Caco-2 (cell line): ENCODE results near the gene ANKRD13A. TPM values are rescaled to one million over a fixed set of nuclear protein-coding genes. Genes with fewer than 3 reads are reported as not detected.
"Not testable (repeated sequence)": the region's sequence is repeated elsewhere in the genome, so short reads cannot be mapped to it uniquely, and the experiment has no call there.

Experiments
- BruUV-seq: library from RNA; stranded (reverse); fragments of 400-500 nt; replicated peaks from 2 replicates; lab custom pipeline; 2021; lab: Mats Ljungman, UMichigan
- CTCF ChIA-PET: fragments of 300-600 bp; sonication (Branson Sonifier 250); formaldehyde crosslinking; loops from one replicate; lab custom pipeline; 2022; ENCODE audit warnings: antibody characterized with exemption; lab: Charles Lee
- POLR2A ChIA-PET: fragments of 300-600 bp; sonication (Branson Sonifier 250); formaldehyde crosslinking; loops from one replicate; lab custom pipeline; 2022; ENCODE audit warnings: antibody characterized with exemption; lab: Charles Lee
- DNase-seq, 2 experiments: peaks; one replicate each; pipeline versions ENCODE4 v3.0.0 to v3.0.0-alpha.2; 2020 to 2022
- H3K27me3 ChIP-seq: replicated peaks from 2 replicates; pipeline ENCODE4 v1.6.0; 2011; ENCODE audit warnings: low read length; ENCODE audit not compliant: control insufficient read depth, insufficient read depth
- H3K36me3 ChIP-seq: 2 replicates; pipeline ENCODE4 v1.5.1; 2011; ENCODE audit warnings: low read length; ENCODE audit not compliant: control insufficient read depth, insufficient read depth
- H3K4me1 ChIP-seq: fragments of 250-450 bp; sonication (Bioruptor Pico); 2 replicates; pipeline ENCODE4 v1.5.1; 2020; ENCODE audit warnings: mild to moderate bottlenecking
- H3K4me3 ChIP-seq: 2 replicates; pipeline ENCODE4 v1.5.1; 2011; ENCODE audit warnings: low read depth, mild to moderate bottlenecking, control low read depth, low read length
- H3K9me3 ChIP-seq: fragments of 250-450 bp; sonication (Bioruptor Pico); 2 replicates; pipeline ENCODE4 v1.5.1; 2020; ENCODE audit warnings: mild to moderate bottlenecking, moderate library complexity
- H3K27ac Mint-ChIP-seq: one replicate; pipeline ENCODE4 v1.8.0; 2022; ENCODE audit warnings: mixed read lengths; ENCODE audit not compliant: unreplicated experiment
- H3K27me3 Mint-ChIP-seq: one replicate; pipeline ENCODE4 v1.8.0; 2022; ENCODE audit warnings: mixed read lengths; ENCODE audit not compliant: insufficient read depth, unreplicated experiment
- H3K36me3 Mint-ChIP-seq: one replicate; pipeline ENCODE4 v1.8.0; 2022; ENCODE audit warnings: mild to moderate bottlenecking, mixed read lengths; ENCODE audit not compliant: insufficient read depth, unreplicated experiment
- H3K4me1 Mint-ChIP-seq: one replicate; pipeline ENCODE4 v1.8.0; 2022; ENCODE audit warnings: low read depth, mixed read lengths; ENCODE audit not compliant: unreplicated experiment
- H3K4me3 Mint-ChIP-seq: one replicate; pipeline ENCODE4 v1.8.0; 2022; ENCODE audit warnings: mild to moderate bottlenecking, moderate library complexity, mixed read lengths; ENCODE audit not compliant: unreplicated experiment
- H3K9me3 Mint-ChIP-seq: one replicate; pipeline ENCODE4 v1.8.0; 2022; ENCODE audit warnings: mixed read lengths; ENCODE audit not compliant: unreplicated experiment
- intact Hi-C: fragments of 100-400 bp; cut with micrococcal nuclease; formaldehyde crosslinking; loops from one replicate; pipeline ENCODE4 v1.10.0; 2022; ENCODE audit not compliant: unreplicated experiment
- total RNA-seq: library from RNA; stranded (reverse); gene quantifications from 2 replicates; pipeline ENCODE4 v1.2.3, GENCODE V29; 2022
- TF ChIP-seq, protein P1 (sequence below), 2 experiments: fragments of 200-600 bp in 1 of 2; IDR thresholded peaks; 1 replicate in 1 of 2; 2 replicates in 1 of 2; pipeline versions ENCODE4 v1.5.1 to v1.8.0; 2011 to 2022; ENCODE audit warnings: antibody characterized with exemption in 1 of 2, control low read depth in 1 of 2, inconsistent platforms in 1 of 2, low read depth in 1 of 2, low read length in 1 of 2, mild to moderate bottlenecking in 1 of 2, moderate library complexity in 1 of 2; ENCODE audit not compliant: insufficient read depth in 1 of 2, severe bottlenecking in 1 of 2, unreplicated experiment in 1 of 2

The ANKRD13A gene
- total RNA-seq, 1 experiment from 2014 or later: 42.2 TPM

DNA sequence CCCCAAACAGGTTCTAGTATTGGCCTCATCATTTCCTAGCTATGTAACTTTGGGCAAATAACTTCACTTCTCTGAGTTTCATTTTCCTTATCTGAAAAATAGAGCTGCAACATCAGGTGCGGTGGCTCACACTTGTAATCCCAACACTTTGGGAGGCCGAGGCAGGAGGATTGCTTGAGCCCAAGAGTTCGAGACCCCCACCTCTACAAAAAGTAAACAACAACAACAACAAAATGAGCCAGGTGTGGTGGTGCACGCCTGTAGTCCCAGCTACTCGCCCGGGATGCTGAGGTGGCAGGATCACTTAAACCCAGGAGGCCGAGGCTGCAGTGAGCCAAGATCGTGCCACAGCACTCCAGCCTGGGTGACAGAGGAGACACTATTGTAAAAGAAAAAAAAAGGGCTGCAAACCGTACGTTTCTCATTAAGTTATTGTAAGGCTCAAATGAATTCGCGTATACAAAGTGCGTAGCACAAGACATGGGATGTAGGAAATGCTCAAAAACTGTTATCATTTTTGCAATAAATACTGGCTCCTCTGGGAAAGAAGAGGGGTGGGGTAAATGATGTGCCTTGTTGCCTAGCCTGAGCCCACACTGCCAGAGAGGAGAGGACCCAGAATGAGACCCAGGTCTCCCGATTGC, 48.2 kb downstream of the ANKRD13A start:
- Mint-ChIP-seq H3K4me1 (peaks cover 12% of the 10 kb centered on the region), H3K27me3 (no peaks in the 10 kb centered on the region), H3K9me3 (no peaks in the 10 kb centered on the region), H3K27ac (peak overlapping the region; percentile 82), H3K36me3 (peaks cover 19% of the 10 kb centered on the region), H3K4me3 (peak overlapping the region; percentile 82)
- no peaks in the 10 kb centered on the region for H3K27me3 ChIP-seq
- CTCF ChIA-PET: no interaction called here
- H3K36me3 ChIP-seq: no peaks in the 10 kb centered on the region
- no peak for DNase-seq
- no TSS peak for BruUV-seq
- POLR2A ChIA-PET: interaction anchor here (0.6 kb wide), 1 partner anchor 9 kb away, joined by 6 read pairs; no protein-coding TSS in a partner anchor
- peak overlapping the region; percentile 91 for H3K4me3 ChIP-seq
- intact Hi-C loops: loop anchor here (5.0 kb wide), 1 partner anchor 45 kb away; no protein-coding TSS in a partner anchor
- H3K9me3 ChIP-seq: no peaks in the 10 kb centered on the region
- TF ChIP-seq, protein P1, sequence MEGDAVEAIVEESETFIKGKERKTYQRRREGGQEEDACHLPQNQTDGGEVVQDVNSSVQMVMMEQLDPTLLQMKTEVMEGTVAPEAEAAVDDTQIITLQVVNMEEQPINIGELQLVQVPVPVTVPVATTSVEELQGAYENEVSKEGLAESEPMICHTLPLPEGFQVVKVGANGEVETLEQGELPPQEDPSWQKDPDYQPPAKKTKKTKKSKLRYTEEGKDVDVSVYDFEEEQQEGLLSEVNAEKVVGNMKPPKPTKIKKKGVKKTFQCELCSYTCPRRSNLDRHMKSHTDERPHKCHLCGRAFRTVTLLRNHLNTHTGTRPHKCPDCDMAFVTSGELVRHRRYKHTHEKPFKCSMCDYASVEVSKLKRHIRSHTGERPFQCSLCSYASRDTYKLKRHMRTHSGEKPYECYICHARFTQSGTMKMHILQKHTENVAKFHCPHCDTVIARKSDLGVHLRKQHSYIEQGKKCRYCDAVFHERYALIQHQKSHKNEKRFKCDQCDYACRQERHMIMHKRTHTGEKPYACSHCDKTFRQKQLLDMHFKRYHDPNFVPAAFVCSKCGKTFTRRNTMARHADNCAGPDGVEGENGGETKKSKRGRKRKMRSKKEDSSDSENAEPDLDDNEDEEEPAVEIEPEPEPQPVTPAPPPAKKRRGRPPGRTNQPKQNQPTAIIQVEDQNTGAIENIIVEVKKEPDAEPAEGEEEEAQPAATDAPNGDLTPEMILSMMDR (IDR thresholded peaks at IDR 0.05; ENCODE audit: insufficient read depth in 1 of 2, low read depth in 1 of 2, low read length in 1 of 2, severe bottlenecking in 1 of 2, unreplicated experiment in 1 of 2): no peak
- H3K4me1 ChIP-seq: peaks cover 22% of the 10 kb centered on the region

DNA sequence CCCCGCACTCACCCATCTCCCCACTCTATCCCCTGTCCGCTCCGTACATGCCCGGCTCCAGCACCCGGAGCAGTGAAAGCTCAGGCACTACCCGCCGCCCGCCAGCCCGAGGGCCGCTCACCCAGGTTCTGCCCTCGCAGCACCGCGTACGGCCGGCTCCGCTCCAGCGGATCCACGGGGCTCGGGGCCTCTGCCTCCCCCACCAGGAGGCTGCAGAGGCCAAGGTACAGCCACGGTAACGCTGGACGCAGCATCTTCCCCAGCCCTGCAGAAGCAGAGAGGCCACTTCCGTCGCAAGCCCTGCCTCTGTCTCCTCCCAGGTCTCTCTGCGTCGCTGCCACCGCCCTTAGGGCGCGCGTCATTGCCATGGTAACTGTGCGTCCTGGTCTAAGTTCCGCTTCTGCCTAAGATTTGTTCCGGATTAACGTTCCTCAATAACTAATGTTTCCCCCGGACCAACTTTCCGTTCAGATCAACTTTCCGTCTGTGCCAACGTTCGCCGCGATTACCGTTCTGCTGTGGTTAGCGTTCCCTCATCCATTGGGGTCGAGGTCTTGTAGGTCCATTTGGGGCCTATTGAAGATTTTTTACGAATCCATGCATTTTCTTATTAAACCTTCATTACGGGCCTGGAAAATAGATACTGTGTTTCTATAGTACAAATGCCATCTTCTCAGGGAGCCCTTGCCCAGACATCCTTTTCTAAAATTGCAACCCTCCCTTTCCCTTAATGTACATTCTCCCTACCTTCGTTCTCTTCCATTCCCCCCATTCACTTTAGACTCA, 49.2 kb downstream of the ANKRD13A start, which contains the start of gene C12orf76:
Gene C12orf76 (minus strand): TSS at position 281 of the 786 bp plus-strand sequence. CDS start 27 bp downstream, at position 254.
- CTCF ChIA-PET: no interaction called here
- no peaks in the 10 kb centered on the region for H3K27me3 ChIP-seq
- H3K4me3 ChIP-seq: peak within 1 kb of the TSS; percentile 91
- H3K4me1 ChIP-seq: peaks cover 22% of the 10 kb centered on the region
- H3K27ac Mint-ChIP-seq: peak within 1 kb of the TSS; percentile 82
- BruUV-seq: no TSS peak
- no peaks in the 10 kb centered on the region for H3K9me3 ChIP-seq
- peak within 1 kb of the TSS; percentile 82 for H3K4me3 Mint-ChIP-seq
- H3K4me1 Mint-ChIP-seq: peaks cover 8% of the 10 kb centered on the region
- H3K36me3 Mint-ChIP-seq: peaks cover 9% of the 10 kb centered on the region
- intact Hi-C loops: loop anchor here (5.0 kb wide), 1 partner anchor 44 kb away; no protein-coding TSS in a partner anchor
- POLR2A ChIA-PET: no interaction called here
- TF ChIP-seq, protein P1 (IDR thresholded peaks at IDR 0.05; ENCODE audit: insufficient read depth in 1 of 2, low read depth in 1 of 2, low read length in 1 of 2, severe bottlenecking in 1 of 2, unreplicated experiment in 1 of 2): peak in 1 of 2 experiments; percentile 8
- no peaks in the 10 kb centered on the region for H3K9me3 Mint-ChIP-seq
- DNase-seq: peak; percentile 89 to 92
- H3K36me3 ChIP-seq: no peaks in the 10 kb centered on the region
- H3K27me3 Mint-ChIP-seq: no peaks in the 10 kb centered on the region

DNA sequence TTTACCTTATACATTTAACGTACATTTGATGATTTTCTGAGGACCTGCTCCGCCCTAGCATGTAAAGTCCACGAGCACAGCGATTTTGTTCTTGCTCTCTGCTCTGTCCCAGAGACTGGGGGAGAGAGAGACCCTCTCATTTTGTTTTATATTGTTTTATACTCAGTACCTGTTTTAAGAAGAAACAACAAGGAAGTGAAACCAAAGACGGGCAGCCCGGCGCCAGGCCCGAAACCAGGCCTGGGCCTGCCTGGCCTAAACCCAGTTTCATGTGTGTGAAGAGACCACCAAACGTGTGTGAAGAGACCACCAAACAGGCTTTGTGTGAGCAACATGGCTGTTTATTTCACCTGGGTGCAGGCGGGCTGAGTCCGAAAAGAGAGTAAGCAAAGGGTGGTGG, 49.8 kb downstream of the ANKRD13A start:
- POLR2A ChIA-PET, H3K9me3 Mint-ChIP-seq, H3K36me3 ChIP-seq, H3K4me1 Mint-ChIP-seq, H3K27me3 Mint-ChIP-seq, H3K36me3 Mint-ChIP-seq, H3K9me3 ChIP-seq, DNase-seq, CTCF ChIA-PET, BruUV-seq, H3K27me3 ChIP-seq: not testable (repeated sequence)
- peak overlapping the region; percentile 82 for H3K27ac Mint-ChIP-seq
- peak overlapping the region; percentile 82 for H3K4me3 Mint-ChIP-seq
- intact Hi-C loops: loop anchor here (5.0 kb wide), 1 partner anchor 43 kb away; no protein-coding TSS in a partner anchor
- peaks cover 22% of the 10 kb centered on the region for H3K4me1 ChIP-seq
- peak overlapping the region; percentile 91; the same call in 1 of the 2 replicates for H3K4me3 ChIP-seq

DNA sequence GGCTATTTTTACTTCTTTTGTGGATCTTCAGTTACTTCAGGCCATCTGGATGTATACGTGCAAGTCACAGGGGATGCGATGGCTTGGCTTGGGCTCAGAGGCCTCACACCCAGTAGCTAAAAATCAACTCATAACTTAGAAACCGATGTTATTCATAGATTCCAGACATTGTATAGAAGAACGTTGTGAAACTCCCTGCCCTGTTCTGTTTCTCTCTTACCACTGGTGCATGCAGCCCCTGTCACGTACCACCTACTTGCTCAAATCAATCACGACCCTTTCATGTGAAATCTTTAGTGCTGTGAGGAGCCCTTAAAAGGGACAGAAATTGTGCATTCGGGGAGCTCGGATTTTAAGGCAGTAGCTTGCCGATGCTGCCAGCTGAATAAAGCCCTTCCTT, 50.4 kb downstream of the ANKRD13A start:
- intact Hi-C loops: loop anchor here (5.0 kb wide), 1 partner anchor 43 kb away; no protein-coding TSS in a partner anchor
- H3K4me1 ChIP-seq: peaks cover 22% of the 10 kb centered on the region
- H3K9me3 ChIP-seq, H3K4me3 ChIP-seq, H3K4me1 Mint-ChIP-seq, CTCF ChIA-PET, H3K27ac Mint-ChIP-seq, H3K9me3 Mint-ChIP-seq, H3K27me3 Mint-ChIP-seq, H3K4me3 Mint-ChIP-seq, DNase-seq, H3K36me3 Mint-ChIP-seq, H3K27me3 ChIP-seq, H3K36me3 ChIP-seq, BruUV-seq: not testable (repeated sequence)
- POLR2A ChIA-PET: interaction anchor here (0.5 kb wide), 1 partner anchor 236 kb away, joined by 8 read pairs; no protein-coding TSS in a partner anchor
